HG02623 (cell line): ENCODE measurements around the gene PFDN6.

Experiments used
- ATAC-seq: cut with Tn5 transposase; IDR thresholded peaks from one replicate; pipeline ENCODE4 v1.9.1; 2021; ENCODE audit warnings: moderate library complexity; ENCODE audit not compliant: unreplicated experiment

The PFDN6 gene

GRCh38 chr6:33294086-33294823, 4.9 kb downstream of the PFDN6 start:
- no peak for ATAC-seq

GRCh38 chr6:33295621-33296369, 6.4 kb downstream of the PFDN6 start:
- ATAC-seq: no peak

- no peak for ATAC-seq
Observed at GRCh38 chr6:33296797-33297405, 7.5 kb downstream of the PFDN6 start.

GRCh38 chr6:33297406-33297955, 8.1 kb downstream of the PFDN6 start:
- no peak for ATAC-seq

- no peak for ATAC-seq
Observed at GRCh38 chr6:33297956-33298772, 8.8 kb downstream of the PFDN6 start.

- ATAC-seq: no peak
Observed at GRCh38 chr6:33298773-33299236, 9.4 kb downstream of the PFDN6 start, which contains the start of gene RGL2. RGL2 (minus strand) TSS chr6:33298942; CDS start chr6:33298610, 332 bp downstream.

GRCh38 chr6:33299237-33299944, 10.0 kb downstream of the PFDN6 start:
- ATAC-seq: peak; percentile 80

GRCh38 chr6:33301877-33302276, 12.5 kb downstream of the PFDN6 start:
- ATAC-seq: no peak

- no peak for ATAC-seq
Observed at GRCh38 chr6:33304216-33304615, 14.8 kb downstream of the PFDN6 start.

- no peak for ATAC-seq
Observed at GRCh38 chr6:33305052-33305451, 15.7 kb downstream of the PFDN6 start.

- no peak for ATAC-seq
Observed at GRCh38 chr6:33306356-33306755, 17.0 kb downstream of the PFDN6 start.

- ATAC-seq: no peak
Observed at GRCh38 chr6:33312361-33313104, 23.1 kb downstream of the PFDN6 start.

GRCh38 chr6:33313105-33313708, 23.8 kb downstream of the PFDN6 start:
- no peak for ATAC-seq

GRCh38 chr6:33313709-33314514, 24.5 kb downstream of the PFDN6 start, which contains the start of gene TAPBP:
TAPBP (minus strand) TSS chr6:33314078; CDS start chr6:33314041, 37 bp downstream.
- peak; percentile 39 for ATAC-seq

- no peak for ATAC-seq
Observed at GRCh38 chr6:33314515-33314942, 25.1 kb downstream of the PFDN6 start.

GRCh38 chr6:33314943-33315792, 25.8 kb downstream of the PFDN6 start:
- ATAC-seq: no peak
